Psoas muscle (tissue), 8 donors: ENCODE results near the gene CD53. TPM values are rescaled to one million over a fixed set of nuclear protein-coding genes. Genes with fewer than 3 reads are reported as not detected.
"Not testable (repeated sequence)": the region's sequence is repeated elsewhere in the genome, so short reads cannot be mapped to it uniquely, and the experiment has no call there.

ENCODE experiments used
- ATAC-seq, 4 donors: fragments of 200-7000 bp; cut with Tn5 transposase; one replicate each; pipeline ENCODE4 v1.9.1; 2020; ENCODE audit warnings: moderate library complexity in 3 of 4, mild to moderate bottlenecking in 2 of 4
- DNase-seq, 2 donors: peaks; one replicate each; pipeline ENCODE4 v3.0.0-alpha.2; 2020
- H3K27ac ChIP-seq: fragments of 200-600 bp; one replicate; pipeline ENCODE4 v1.8.0; 2022
- H3K27me3 ChIP-seq, 3 donors: fragments of 200-600 bp in 1 of 3; one replicate each; pipeline versions ENCODE4 v1.6.1 to v1.8.0; 2013 to 2022; ENCODE audit warnings: low read length in 2 of 3, mild to moderate bottlenecking in 2 of 3, moderate library complexity in 1 of 3; ENCODE audit not compliant: insufficient read depth in 3 of 3
- H3K36me3 ChIP-seq, 2 donors: fragments of 200-600 bp in 1 of 2; one replicate each; pipeline versions ENCODE4 v1.6.1 to v1.8.0; 2013 to 2022; ENCODE audit warnings: low read depth in 1 of 2, mild to moderate bottlenecking in 1 of 2, moderate library complexity in 1 of 2; ENCODE audit not compliant: insufficient read depth in 1 of 2
- H3K4me1 ChIP-seq: fragments of 200-600 bp; one replicate; pipeline ENCODE4 v1.8.0; 2022
- H3K4me3 ChIP-seq: fragments of 200-600 bp; one replicate; pipeline ENCODE4 v1.8.0; 2022; ENCODE audit warnings: mild to moderate bottlenecking
- H3K9me3 ChIP-seq: fragments of 200-600 bp; one replicate; pipeline ENCODE4 v1.8.0; 2022
- WGBS, 3 donors: extraction: QIAGEN DNeasy Blood & Tissue Kit; methylation state at CpG; one replicate each; pipeline versions ENCODE4 v1.1.6 to v1.1.7; 2013; 5-methylcytosine and 5-hydroxymethylcytosine counted together
- intact Hi-C, 2 donors: fragments of 100-400 bp; cut with DNase I; formaldehyde crosslinking; loops; one replicate each; pipeline versions ENCODE4 v1.11.0 to v1.14.2; 2022
- polyA plus RNA-seq, 3 donors: library from polyadenylated mRNA; stranded (reverse); fragments of 200-250 nt; gene quantifications; one replicate each; pipeline ENCODE4 v1.2.3, GENCODE V29; 2013
- total RNA-seq, 4 donors: library from RNA; stranded (reverse); fragmentation: NEBNext Ultra II Directional in 2 of 4; extraction: Animal tissue kit (Norgen Biotek cat#: 25700) in 2 of 4; gene quantifications; one replicate each; pipeline versions ENCODE4 v1.2.1 to v1.2.4, GENCODE V29; 2021 to 2023
- TF ChIP-seq, protein P1 (sequence below): fragments of 200-600 bp; IDR thresholded peaks from one replicate; pipeline ENCODE4 v1.8.0; 2022; ENCODE audit warnings: antibody characterized with exemption
- donor health status: healthy with polysubstance abuse.
- donor health status: DM: no; HTN: no; CAD: no; lungs with moderate emphysema.
- donor health status: Bipolar disorder and iron deficiency.
- donor health status: healthy.
- donor health status: DM: yes; HTN: yes; CAD: no.
- donor health status: DM: no; HTN: no; CAD: no.
- donor health status: DM: no; HTN: no; CAD: no.
- donor health status: DM: yes; HTN: yes; CAD: no.

CD53 gene
- total and polyA plus RNA-seq, 7 donors, result 1.5 to 10.2 (median 5.3) TPM

GRCh38 chr1:110928191-110928590 is 55.2 kb downstream of the CD53 start:
- Histone ChIP-seq H3K27ac (no peak overlapping the region), H3K27me3 (no peaks in the 10 kb centered on the region), H3K4me1 (no peaks in the 10 kb centered on the region), H3K4me3 (no peak overlapping the region), H3K9me3 (peaks cover 8% of the 10 kb centered on the region), H3K36me3 (no peaks in the 10 kb centered on the region)
- TF ChIP-seq, protein P1, sequence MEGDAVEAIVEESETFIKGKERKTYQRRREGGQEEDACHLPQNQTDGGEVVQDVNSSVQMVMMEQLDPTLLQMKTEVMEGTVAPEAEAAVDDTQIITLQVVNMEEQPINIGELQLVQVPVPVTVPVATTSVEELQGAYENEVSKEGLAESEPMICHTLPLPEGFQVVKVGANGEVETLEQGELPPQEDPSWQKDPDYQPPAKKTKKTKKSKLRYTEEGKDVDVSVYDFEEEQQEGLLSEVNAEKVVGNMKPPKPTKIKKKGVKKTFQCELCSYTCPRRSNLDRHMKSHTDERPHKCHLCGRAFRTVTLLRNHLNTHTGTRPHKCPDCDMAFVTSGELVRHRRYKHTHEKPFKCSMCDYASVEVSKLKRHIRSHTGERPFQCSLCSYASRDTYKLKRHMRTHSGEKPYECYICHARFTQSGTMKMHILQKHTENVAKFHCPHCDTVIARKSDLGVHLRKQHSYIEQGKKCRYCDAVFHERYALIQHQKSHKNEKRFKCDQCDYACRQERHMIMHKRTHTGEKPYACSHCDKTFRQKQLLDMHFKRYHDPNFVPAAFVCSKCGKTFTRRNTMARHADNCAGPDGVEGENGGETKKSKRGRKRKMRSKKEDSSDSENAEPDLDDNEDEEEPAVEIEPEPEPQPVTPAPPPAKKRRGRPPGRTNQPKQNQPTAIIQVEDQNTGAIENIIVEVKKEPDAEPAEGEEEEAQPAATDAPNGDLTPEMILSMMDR, result no peak
- intact Hi-C loops, result no loop called here
- 57 to 76% (median 75%) methylated on average over 1 of the region's 1 CpG for WGBS, 3 donors
- DNase-seq (no peak), ATAC-seq (no peak)

DNA sequence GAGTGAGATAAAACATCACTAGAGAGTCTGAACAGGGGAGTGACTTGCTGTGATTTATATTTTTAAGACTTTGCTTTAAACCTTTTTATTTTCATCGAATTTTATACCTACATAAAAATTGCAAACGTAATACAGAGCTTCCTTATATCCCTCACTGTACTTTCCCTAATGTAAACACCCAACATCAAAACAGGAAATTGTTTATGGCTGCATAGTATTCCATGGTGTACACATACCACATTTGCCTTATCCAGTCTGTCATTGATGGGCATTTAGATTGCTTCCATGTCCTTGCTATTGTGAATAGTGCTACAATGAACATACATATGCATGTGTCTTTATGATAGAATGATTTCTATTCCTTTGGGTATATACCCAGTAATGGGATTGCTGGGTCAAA is 56.0 kb downstream of the CD53 start:
- intact Hi-C loops, result no loop called here

DNA sequence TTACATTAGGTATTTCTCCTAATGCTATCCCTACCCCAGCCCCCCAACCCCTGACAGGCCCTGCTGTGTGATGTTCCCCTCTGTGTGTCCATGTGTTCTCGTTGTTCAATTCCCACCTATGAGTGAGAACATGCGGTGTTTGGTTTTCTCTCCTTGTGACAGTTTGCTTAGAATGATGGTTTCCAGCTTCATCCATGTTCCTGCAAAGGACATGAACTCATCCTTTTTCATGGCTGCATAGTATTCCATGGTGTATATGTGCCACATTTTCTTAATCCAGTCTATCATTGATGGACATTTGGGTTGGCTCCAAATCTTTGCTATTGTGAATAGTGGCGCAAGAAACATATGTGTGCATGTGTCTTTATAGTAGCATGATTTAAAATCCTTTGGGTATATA is 58.1 kb downstream of the CD53 start:
- intact Hi-C loops, H3K36me3 ChIP-seq, H3K27me3 ChIP-seq, H3K27ac ChIP-seq, H3K9me3 ChIP-seq, ATAC-seq, H3K4me3 ChIP-seq, DNase-seq, H3K4me1 ChIP-seq: not testable (repeated sequence)
- 82 to 93% (median 82%) methylated on average over 3 of the region's 3 CpGs for WGBS, 3 donors

More for the DNA sequence above, 56.0 kb downstream of the CD53 start:
- DNase-seq, result no peak
- Histone ChIP-seq H3K36me3 (no peaks in the 10 kb centered on the region), H3K27ac (no peak overlapping the region), H3K4me3 (no peak overlapping the region), H3K4me1 (no peaks in the 10 kb centered on the region), H3K27me3 (no peaks in the 10 kb centered on the region), H3K9me3 (peaks cover 8% of the 10 kb centered on the region)
- ATAC-seq, result no peak
- WGBS, 3 donors, result 43 to 51% (median 49%) methylated on average over 2 of the region's 2 CpGs
- TF ChIP-seq, protein P1, result no peak

DNA sequence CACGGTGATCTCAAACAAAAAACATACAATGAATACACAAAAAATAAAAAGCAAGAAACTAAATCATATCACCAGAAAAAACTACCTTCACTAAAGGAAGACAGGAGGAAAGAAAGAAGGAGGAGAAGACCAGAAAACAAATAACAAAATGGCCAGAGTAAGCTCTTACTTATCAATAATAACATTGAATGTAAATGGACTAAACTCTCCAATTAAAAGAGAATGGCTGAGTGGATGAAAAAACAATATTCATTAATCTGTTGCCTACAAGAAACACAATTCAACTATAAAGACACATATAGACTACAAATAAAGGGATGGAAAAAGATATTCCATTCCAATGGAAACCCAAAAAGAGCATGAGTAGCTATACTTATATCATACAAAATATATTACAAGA is 63.6 kb downstream of the CD53 start:
- DNase-seq, result no peak
- Histone ChIP-seq H3K9me3 (peaks cover 10% of the 10 kb centered on the region), H3K4me3 (no peak overlapping the region), H3K27me3 (no peaks in the 10 kb centered on the region), H3K36me3 (no peaks in the 10 kb centered on the region), H3K27ac (no peak overlapping the region), H3K4me1 (no peaks in the 10 kb centered on the region)
- 78 to 86% (median 85%) methylated on average over 1 of the region's 1 CpG for WGBS, 3 donors
- ATAC-seq, result no peak
- intact Hi-C loops, result no loop called here
- TF ChIP-seq, protein P1, result no peak

DNA sequence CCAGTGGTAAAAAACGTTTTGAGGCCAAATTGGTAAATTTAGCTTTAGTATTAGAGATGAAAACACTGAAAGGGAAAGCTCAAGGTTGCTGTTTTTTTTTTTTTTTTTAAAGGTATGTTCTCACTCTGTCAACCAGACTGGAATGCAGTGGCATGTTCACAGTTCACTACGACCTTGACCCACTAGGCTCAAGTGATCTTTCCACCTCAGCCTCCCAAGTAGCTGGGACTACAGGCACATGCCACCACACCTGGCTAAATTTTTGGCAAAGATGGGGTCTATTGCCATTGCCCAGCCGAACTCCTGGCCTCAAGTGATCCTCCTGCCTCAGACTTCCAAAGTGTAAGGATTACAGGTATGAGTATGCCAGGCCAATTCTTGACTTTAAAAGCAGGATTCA is 71.9 kb downstream of the CD53 start:
- Histone ChIP-seq H3K36me3 (peaks cover 0 to 23% of the 10 kb centered on the region in 2 donors), H3K4me3 (no peak overlapping the region), H3K27me3 (no peaks in the 10 kb centered on the region), H3K4me1 (no peaks in the 10 kb centered on the region), H3K9me3 (peaks cover 5% of the 10 kb centered on the region), H3K27ac (no peak overlapping the region)
- intact Hi-C loops, result no loop called here
- TF ChIP-seq, protein P1, result no peak
- DNase-seq (no peak), ATAC-seq (no peak)
- WGBS, 3 donors, result 60 to 64% (median 63%) methylated on average over 3 of the region's 3 CpGs
